Glutamatergic neuron (in vitro differentiated cells): Measurements from ENCODE around the gene CDHR4. TPM values are rescaled to one million over a fixed set of nuclear protein-coding genes. Genes with fewer than 3 reads are reported as not detected.

Source experiments
- DNase-seq: peaks from one replicate; pipeline ENCODE4 v3.0.0; 2022
- H3K27ac Mint-ChIP-seq: one replicate; pipeline ENCODE4 v1.8.0; 2020; ENCODE audit warnings: mild to moderate bottlenecking, mixed read lengths, inconsistent platforms; ENCODE audit not compliant: unreplicated experiment
- H3K27me3 Mint-ChIP-seq: one replicate; pipeline ENCODE4 v1.8.0; 2020; ENCODE audit warnings: mild to moderate bottlenecking, moderate library complexity, mixed read lengths, inconsistent platforms; ENCODE audit not compliant: unreplicated experiment
- H3K36me3 Mint-ChIP-seq: one replicate; pipeline ENCODE4 v1.8.0; 2020; ENCODE audit warnings: mild to moderate bottlenecking, mixed read lengths, inconsistent platforms; ENCODE audit not compliant: unreplicated experiment
- H3K4me1 Mint-ChIP-seq: one replicate; pipeline ENCODE4 v1.8.0; 2020; ENCODE audit warnings: mild to moderate bottlenecking, low read depth, mixed read lengths, inconsistent platforms; ENCODE audit not compliant: unreplicated experiment
- H3K4me3 Mint-ChIP-seq: one replicate; pipeline ENCODE4 v1.8.0; 2020; ENCODE audit warnings: mild to moderate bottlenecking, mixed read lengths, inconsistent platforms; ENCODE audit not compliant: unreplicated experiment
- H3K9me3 Mint-ChIP-seq: one replicate; pipeline ENCODE4 v1.8.0; 2020; ENCODE audit warnings: mild to moderate bottlenecking, moderate library complexity, mixed read lengths, inconsistent platforms; ENCODE audit not compliant: unreplicated experiment
- total RNA-seq: library from RNA; stranded (reverse); fragmentation: NEBNext Ultra II Directional; extraction: Animal tissue kit (Norgen Biotek cat#: 25700); gene quantifications from one replicate; pipeline ENCODE4 v1.2.1, GENCODE V29; 2021; ENCODE audit not compliant: unreplicated experiment
- TF ChIP-seq, protein P1 (sequence below): fragments of 200-600 bp; sonication (generic); IDR thresholded peaks from one replicate; pipeline ENCODE4 v1.5.0; 2021; ENCODE audit not compliant: partially characterized antibody, unreplicated experiment

Gene CDHR4
- total RNA-seq, 1 donor from 2014 or later, result not detected

DNA sequence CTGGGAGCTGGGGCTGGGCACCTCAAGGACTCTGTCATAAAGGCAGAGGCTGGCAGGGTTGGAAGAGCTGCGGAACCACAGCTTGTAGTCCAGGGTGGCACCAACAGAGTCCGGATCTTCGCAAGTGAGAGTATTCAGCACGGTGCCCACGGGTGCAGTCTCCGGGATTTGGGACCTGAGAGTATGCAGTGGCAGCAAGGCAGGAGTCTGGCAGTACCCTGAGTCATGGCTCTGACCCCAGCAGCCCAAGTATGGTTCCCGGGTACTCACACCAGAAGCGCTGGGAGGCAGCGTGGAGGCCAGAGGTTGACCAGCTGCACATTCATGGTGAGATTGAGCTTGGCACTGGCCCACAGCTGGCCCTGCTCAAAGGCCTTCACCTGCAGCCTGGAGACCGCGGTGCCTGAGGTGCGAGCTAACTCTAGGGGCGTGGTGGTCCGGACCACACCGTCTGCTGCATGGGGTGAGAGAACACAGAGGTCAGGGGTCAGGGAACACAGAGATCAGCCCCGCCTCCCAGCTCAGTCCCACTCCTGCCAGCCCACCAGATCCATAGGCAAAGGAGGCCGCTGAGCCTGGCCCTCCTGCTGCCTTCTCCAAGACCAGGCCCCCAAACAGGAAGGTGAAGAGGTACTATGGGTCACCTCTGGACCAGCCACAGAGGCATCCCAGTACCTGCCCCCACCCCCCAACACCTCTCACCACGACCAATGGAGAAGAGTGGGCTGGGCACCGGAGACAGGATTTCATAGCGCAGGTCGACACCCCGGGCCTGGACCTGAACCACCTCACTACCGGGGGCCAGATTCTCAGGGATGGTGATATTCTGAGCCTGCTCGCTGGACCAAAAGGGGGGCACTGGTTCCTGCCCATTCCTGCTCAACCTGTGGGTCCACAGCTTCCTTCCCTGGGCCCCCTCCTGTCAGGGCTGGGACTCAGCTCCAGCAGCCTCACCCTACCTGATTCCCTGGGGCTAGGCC, 4.5 kb downstream of the CDHR4 start:
- peaks cover 3% of the 10 kb centered on the region for H3K27me3 Mint-ChIP-seq
- no peaks in the 10 kb centered on the region for H3K36me3 Mint-ChIP-seq
- H3K9me3 Mint-ChIP-seq, result no peaks in the 10 kb centered on the region
- TF ChIP-seq, protein P1, sequence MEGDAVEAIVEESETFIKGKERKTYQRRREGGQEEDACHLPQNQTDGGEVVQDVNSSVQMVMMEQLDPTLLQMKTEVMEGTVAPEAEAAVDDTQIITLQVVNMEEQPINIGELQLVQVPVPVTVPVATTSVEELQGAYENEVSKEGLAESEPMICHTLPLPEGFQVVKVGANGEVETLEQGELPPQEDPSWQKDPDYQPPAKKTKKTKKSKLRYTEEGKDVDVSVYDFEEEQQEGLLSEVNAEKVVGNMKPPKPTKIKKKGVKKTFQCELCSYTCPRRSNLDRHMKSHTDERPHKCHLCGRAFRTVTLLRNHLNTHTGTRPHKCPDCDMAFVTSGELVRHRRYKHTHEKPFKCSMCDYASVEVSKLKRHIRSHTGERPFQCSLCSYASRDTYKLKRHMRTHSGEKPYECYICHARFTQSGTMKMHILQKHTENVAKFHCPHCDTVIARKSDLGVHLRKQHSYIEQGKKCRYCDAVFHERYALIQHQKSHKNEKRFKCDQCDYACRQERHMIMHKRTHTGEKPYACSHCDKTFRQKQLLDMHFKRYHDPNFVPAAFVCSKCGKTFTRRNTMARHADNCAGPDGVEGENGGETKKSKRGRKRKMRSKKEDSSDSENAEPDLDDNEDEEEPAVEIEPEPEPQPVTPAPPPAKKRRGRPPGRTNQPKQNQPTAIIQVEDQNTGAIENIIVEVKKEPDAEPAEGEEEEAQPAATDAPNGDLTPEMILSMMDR, result no peak
- DNase-seq, result no peak
- peaks cover 1% of the 10 kb centered on the region for H3K4me1 Mint-ChIP-seq
- H3K4me3 Mint-ChIP-seq, result no peak overlapping the region
- H3K27ac Mint-ChIP-seq, result no peak overlapping the region

DNA sequence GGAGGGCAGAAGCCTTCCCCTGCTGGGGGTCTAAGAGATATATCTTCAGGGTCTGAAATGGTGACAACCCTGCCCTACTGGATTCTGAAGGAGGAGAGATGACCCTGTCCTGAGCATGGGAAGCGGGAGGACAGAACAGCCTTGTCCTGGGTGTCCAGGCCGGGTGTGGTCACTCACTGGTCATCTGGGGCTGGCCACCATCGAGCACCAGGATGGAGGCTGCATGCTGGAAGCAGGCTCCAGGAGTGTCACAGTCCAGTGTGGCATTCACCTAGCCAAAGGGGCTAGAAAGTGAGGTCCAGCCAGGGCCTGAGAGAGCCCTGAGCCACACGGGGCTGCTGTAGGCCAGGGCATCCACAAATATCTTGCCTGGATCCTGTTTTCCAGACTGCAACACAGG, 5.2 kb downstream of the CDHR4 start:
- H3K27me3 Mint-ChIP-seq, result peaks cover 7% of the 10 kb centered on the region
- peaks cover 5% of the 10 kb centered on the region for H3K4me1 Mint-ChIP-seq
- no peaks in the 10 kb centered on the region for H3K9me3 Mint-ChIP-seq
- no peaks in the 10 kb centered on the region for H3K36me3 Mint-ChIP-seq
- no peak overlapping the region for H3K27ac Mint-ChIP-seq
- TF ChIP-seq, protein P1, result no peak
- no peak overlapping the region for H3K4me3 Mint-ChIP-seq
- no peak for DNase-seq

DNA sequence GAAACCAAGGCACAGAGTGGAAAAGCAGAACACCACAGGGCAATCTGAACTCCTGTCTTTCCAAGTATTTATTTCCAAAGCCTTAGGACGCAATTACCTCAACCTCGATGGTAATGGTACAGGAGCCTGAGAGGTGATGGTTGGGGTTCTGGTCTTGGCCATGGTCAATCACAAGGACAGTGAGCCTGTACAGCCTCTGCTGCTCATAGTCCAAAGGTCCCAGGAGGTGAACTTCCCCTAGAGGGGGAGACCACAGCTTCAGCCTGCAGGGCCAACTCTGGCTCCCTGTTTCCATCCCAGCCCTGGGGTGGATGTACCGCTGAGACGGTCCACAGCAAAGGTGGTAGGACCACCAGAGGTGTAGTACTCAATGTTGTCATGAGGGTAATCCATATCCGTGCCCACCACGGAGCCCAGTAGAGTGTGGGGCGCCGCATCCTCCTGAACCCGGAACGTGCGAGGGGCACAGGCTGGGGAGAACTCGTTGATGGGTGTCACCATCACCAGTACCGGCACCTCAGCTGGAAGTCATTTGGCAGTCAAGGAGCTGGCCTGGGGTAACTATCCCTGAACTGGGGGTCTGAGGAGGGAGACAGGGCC, 6.1 kb downstream of the CDHR4 start:
- no peaks in the 10 kb centered on the region for H3K36me3 Mint-ChIP-seq
- TF ChIP-seq, protein P1, result no peak
- no peak overlapping the region for H3K4me3 Mint-ChIP-seq
- H3K4me1 Mint-ChIP-seq, result peaks cover 5% of the 10 kb centered on the region
- H3K27ac Mint-ChIP-seq, result no peak overlapping the region
- peaks cover 2% of the 10 kb centered on the region for H3K9me3 Mint-ChIP-seq
- no peak for DNase-seq
- H3K27me3 Mint-ChIP-seq, result peaks cover 7% of the 10 kb centered on the region

DNA sequence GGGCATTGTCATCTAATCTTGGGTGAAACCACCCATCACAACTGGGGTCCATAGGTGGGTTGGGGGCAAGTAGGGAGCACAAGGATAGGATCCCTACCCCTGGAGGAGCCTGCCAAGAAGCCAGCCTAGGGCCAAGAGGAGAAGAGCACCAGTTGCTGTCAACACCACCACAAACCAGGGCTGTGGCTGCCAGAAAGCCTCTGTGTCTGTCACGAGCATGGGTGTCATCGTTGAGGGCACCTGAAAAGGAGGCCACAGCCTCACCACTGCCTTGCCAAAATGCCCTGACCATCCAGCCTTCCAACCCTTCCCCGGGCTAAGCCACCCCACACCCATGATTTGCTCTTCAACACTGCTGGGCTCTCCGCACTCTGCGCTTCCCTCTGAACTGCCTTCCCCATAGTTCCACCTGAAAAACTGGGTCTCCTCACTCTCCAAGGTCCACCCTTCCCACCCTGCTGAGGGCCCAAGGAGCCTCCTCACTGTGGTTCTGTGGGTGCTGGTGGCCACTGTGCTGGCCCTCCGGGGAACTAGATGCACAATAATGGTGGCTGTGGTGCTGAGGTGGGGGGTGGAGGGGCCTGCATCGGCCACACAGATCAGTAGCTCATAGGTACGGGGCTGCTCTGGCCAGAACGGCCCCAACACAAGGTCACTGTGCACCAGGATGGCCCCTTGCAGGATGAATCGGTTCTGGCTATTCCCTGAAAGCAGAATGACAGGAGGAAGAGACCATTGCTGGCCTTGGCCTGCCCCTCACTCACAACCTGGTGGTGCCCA, 7.1 kb downstream of the CDHR4 start:
- no peaks in the 10 kb centered on the region for H3K36me3 Mint-ChIP-seq
- peaks cover 2% of the 10 kb centered on the region for H3K9me3 Mint-ChIP-seq
- DNase-seq, result no peak
- peaks cover 7% of the 10 kb centered on the region for H3K27me3 Mint-ChIP-seq
- TF ChIP-seq, protein P1, result no peak
- no peak overlapping the region for H3K4me3 Mint-ChIP-seq
- no peak overlapping the region for H3K27ac Mint-ChIP-seq
- H3K4me1 Mint-ChIP-seq, result peaks cover 5% of the 10 kb centered on the region
